GM15510 (cell line): ENCODE results near the gene FADS6.

Experiments used
- POLR2A ChIP-seq: IDR thresholded peaks from 3 replicates; pipeline ENCODE4 v1.6.1; 2011; ENCODE audit warnings: borderline replicate concordance; ENCODE audit not compliant: insufficient read length; ENCODE audit errors: extremely low read depth

Gene FADS6

GRCh38 chr17:74904687-74905409 is 11.4 kb upstream of the FADS6 start:
- TF ChIP-seq POLR2A: no peak

GRCh38 chr17:74903671-74904070 is 10.2 kb upstream of the FADS6 start:
- no peak for TF ChIP-seq POLR2A

DNA sequence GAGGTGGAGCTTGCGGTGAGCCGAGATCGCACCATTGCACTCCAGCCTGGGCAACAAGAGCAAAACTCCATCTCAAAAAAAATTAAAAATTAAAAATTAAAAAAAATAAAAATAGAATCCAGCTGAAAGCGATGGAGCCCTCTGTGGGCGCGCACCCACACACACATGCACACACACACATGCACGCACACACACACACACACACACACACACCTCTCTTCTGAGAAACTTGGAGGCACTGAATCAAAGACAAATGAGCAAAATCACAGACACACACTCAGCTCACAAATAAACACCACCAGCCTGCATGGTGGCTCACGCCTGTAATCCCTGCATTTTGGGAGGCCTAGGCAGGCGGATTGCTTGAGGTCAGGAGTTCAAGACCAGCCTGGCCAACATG is 9.6 kb upstream of the FADS6 start:
- no peak for TF ChIP-seq POLR2A

- no peak for TF ChIP-seq POLR2A
Observed at GRCh38 chr17:74901353-74902135, 8.1 kb upstream of the FADS6 start.

DNA sequence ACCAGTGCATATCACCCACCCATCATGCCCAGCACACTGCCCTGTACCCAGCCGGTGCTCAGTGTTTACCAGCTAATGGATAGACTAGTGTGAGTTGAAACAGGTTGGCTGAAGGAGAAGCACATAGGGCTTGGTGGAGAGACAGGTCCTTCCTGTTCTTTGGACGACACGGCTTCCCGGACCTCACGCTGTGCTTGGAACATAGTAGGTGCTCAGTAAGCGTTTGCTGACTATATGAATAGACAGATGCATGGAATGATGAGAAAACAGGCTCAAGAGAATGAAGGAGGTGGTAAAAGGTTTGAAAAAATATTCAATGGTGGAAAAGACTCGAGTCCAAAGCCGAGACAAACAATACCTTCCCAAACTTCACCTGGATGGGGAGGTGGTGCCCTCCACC is 6.8 kb upstream of the FADS6 start:
- TF ChIP-seq POLR2A: no peak

- no peak for TF ChIP-seq POLR2A
Observed at GRCh38 chr17:74898376-74898946, 5.0 kb upstream of the FADS6 start.

- TF ChIP-seq POLR2A: no peak
Observed at GRCh38 chr17:74893936-74894671, 671 bp upstream of the FADS6 start.

DNA sequence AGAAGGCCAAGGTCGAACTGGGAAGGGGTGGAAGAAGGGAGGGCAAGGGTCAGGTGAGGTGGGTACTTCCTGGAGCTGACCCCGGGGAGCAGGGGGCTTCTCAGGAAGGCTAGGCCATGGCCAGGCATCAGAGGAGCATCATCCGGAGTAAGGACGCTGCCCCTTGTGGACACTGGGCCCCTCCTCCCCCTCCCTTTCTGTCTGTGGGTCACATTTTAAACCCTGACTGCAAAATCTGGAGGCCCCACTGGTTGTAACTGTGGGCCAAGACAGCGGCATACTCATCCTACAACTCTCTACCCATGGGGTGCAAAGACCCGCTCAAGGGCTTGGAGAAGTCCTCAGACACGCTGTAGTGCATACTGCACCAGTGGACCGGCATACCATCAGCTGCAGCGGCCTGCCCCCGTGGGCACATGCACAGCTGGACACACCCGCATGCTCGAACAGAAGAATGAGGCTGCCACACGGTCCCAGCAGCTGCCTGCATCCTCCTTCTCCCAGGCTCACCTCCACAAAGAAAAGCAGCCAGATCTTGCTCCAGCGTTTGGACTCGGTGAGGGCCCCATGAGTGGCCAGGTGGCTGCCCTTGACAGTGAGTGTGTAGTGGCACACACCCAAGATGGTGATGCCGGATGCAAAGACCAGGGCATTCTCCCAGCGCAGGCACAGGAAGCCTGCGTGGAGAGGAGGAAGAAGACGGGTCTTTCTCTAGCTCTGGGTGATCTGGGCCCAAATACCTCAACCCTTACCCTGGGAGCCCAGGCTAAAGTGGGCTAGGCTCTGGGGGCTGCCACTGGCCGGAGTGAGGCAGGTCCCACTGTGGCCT is 1.2 kb downstream of the FADS6 start:
- TF ChIP-seq POLR2A: no peak

GRCh38 chr17:74890554-74890953 is 2.9 kb downstream of the FADS6 start:
- no peak for TF ChIP-seq POLR2A

- no peak for TF ChIP-seq POLR2A
Observed at GRCh38 chr17:74888469-74888868, 5.0 kb downstream of the FADS6 start.

GRCh38 chr17:74883241-74883745 is 10.1 kb downstream of the FADS6 start:
- no peak for TF ChIP-seq POLR2A

DNA sequence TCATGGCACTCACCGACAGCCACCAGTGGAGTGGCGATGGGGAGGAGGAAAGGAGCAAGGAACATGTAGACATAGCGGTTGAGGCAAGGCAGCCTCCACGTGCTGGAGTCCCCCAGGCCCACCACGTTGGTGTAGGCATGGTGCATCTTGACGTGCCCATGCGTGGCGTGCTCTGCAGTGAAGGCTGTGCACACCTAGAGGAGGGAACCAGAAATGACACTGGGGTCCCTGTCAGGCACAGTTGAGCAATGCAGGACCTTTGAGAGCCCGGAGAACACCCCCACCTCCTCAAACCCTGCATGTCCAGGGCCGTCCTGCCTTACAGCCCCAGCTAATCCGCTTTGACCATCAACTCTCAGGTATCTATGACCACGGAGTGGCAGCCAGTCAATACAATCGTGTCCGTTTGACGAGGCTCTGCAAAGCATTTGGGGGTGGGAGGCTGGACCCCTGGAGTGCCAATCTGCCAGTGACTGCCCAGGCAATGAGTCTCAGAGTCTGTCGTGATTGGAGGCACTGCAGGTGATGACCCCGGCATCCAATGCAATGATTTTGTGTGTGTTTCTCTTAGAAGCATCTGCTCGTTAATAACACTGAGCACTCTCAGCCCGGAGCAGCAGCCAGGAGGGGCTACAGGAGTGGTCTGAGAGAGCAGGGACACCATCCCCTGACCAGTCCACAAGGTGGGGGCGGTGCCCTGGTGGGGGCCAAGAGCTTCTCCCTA is 10.8 kb downstream of the FADS6 start:
- no peak for TF ChIP-seq POLR2A

GRCh38 chr17:74881073-74881472 is 12.4 kb downstream of the FADS6 start:
- TF ChIP-seq POLR2A: no peak
